ENCODE data around the gene KCNQ4.

GRCh38 chr1:40760984-40761383 is 22.6 kb upstream of the KCNQ4 start:
- TF ChIP-seq, protein P1, sequence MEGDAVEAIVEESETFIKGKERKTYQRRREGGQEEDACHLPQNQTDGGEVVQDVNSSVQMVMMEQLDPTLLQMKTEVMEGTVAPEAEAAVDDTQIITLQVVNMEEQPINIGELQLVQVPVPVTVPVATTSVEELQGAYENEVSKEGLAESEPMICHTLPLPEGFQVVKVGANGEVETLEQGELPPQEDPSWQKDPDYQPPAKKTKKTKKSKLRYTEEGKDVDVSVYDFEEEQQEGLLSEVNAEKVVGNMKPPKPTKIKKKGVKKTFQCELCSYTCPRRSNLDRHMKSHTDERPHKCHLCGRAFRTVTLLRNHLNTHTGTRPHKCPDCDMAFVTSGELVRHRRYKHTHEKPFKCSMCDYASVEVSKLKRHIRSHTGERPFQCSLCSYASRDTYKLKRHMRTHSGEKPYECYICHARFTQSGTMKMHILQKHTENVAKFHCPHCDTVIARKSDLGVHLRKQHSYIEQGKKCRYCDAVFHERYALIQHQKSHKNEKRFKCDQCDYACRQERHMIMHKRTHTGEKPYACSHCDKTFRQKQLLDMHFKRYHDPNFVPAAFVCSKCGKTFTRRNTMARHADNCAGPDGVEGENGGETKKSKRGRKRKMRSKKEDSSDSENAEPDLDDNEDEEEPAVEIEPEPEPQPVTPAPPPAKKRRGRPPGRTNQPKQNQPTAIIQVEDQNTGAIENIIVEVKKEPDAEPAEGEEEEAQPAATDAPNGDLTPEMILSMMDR (IDR thresholded peaks at IDR 0.05; ENCODE audit: extremely low read depth in 1 of 2, insufficient read depth in 1 of 2, low read depth in 1 of 2, low read length in 2 of 2) = no peak
- no peak for TF ChIP-seq POLR2AphosphoS5 (IDR thresholded peaks at IDR 0.05; ENCODE audit: insufficient read depth, low read depth, low read length)
- no peak for TF ChIP-seq POLR2A (IDR thresholded peaks at IDR 0.05; ENCODE audit: low read depth, low read length)
- TF ChIP-seq EZH2 (IDR thresholded peaks at IDR 0.05; ENCODE audit: borderline replicate concordance, low read depth, low read length, severe bottlenecking) = no peak
- TF ChIP-seq JUN (IDR thresholded peaks at IDR 0.05; ENCODE audit: borderline replicate concordance, insufficient read depth, insufficient read length, low read depth) = no peak
- no peak for TF ChIP-seq MYC (IDR thresholded peaks at IDR 0.05; ENCODE audit: low read depth, low read length)
- no peak for TF ChIP-seq GATA2 (IDR thresholded peaks at IDR 0.05; ENCODE audit: insufficient read depth, insufficient read length, low read depth, low read length)
- TF ChIP-seq FOS (IDR thresholded peaks at IDR 0.05; ENCODE audit: borderline replicate concordance, insufficient read depth, low read length) = no peak
- no peak for TF ChIP-seq MAX (IDR thresholded peaks at IDR 0.05; ENCODE audit: insufficient read depth, insufficient read length)
